Left lung (tissue), 10 donors: ENCODE results near the gene OSBPL3. TPM values are rescaled to one million over a fixed set of nuclear protein-coding genes. Genes with fewer than 3 reads are reported as not detected.

ENCODE experiments used
- ATAC-seq: fragments of 200-7000 bp; cut with Tn5 transposase; one replicate; pipeline ENCODE4 v1.9.1; 2020; ENCODE audit warnings: moderate library complexity
- DNase-seq, 4 donors: peaks; one replicate each; pipeline ENCODE4 v3.0.0-alpha.2; 2013 to 2020
- H3K27ac ChIP-seq, 2 donors: fragments of 200-600 bp; sonication (generic) in 1 of 2; one replicate each; pipeline versions ENCODE4 v1.5.0 to v1.8.0; 2020 to 2021
- H3K27me3 ChIP-seq, 2 donors: fragments of 200-600 bp; sonication (generic) in 1 of 2; one replicate each; pipeline versions ENCODE4 v1.5.0 to v1.8.0; 2020 to 2021
- H3K36me3 ChIP-seq, 2 donors: fragments of 200-600 bp; sonication (generic) in 1 of 2; one replicate each; pipeline versions ENCODE4 v1.5.0 to v1.8.0; 2020 to 2021
- H3K4me1 ChIP-seq, 2 donors: fragments of 200-600 bp; one replicate each; pipeline ENCODE4 v1.8.0; 2021
- H3K4me3 ChIP-seq, 2 donors: fragments of 200-600 bp; sonication (generic) in 1 of 2; one replicate each; pipeline versions ENCODE4 v1.5.0 to v1.8.0; 2020 to 2021; ENCODE audit warnings: mild to moderate bottlenecking in 1 of 2
- H3K9me3 ChIP-seq, 2 donors: fragments of 200-600 bp; sonication (generic) in 1 of 2; one replicate each; pipeline versions ENCODE4 v1.5.0 to v1.8.0; 2020 to 2021
- intact Hi-C, 2 donors: fragments of 100-400 bp; cut with DNase I; formaldehyde crosslinking; loops; one replicate each; pipeline versions ENCODE4 v1.11.2 to v1.14.2; 2022
- polyA plus RNA-seq, 6 donors: library from polyadenylated mRNA; unstranded; fragments of 120-200 nt; gene quantifications; one replicate each; pipeline ENCODE4 v1.2.1, GENCODE V29; 2013; ENCODE audit not compliant: insufficient read length in 6 of 6
- total RNA-seq, 2 donors: library from RNA; stranded (reverse); fragmentation: NEBNext Ultra II Directional; extraction: Animal tissue kit (Norgen Biotek cat#: 25700); gene quantifications; one replicate each; pipeline ENCODE4 v1.2.1, GENCODE V29; 2021
- TF ChIP-seq, protein P1 (sequence below), 2 donors: fragments of 200-600 bp; sonication (generic) in 1 of 2; IDR thresholded peaks; one replicate each; pipeline versions ENCODE4 v1.5.0 to v1.8.0; 2021; ENCODE audit warnings: antibody characterized with exemption in 2 of 2
- donor health status: DM: no; HTN: yes; CAD: no.
- donor health status: DM: no; HTN: no; CAD: no.

The OSBPL3 gene
- total and polyA plus RNA-seq, 8 donors: 2.3 to 30.5 (median 3.3) TPM

DNA sequence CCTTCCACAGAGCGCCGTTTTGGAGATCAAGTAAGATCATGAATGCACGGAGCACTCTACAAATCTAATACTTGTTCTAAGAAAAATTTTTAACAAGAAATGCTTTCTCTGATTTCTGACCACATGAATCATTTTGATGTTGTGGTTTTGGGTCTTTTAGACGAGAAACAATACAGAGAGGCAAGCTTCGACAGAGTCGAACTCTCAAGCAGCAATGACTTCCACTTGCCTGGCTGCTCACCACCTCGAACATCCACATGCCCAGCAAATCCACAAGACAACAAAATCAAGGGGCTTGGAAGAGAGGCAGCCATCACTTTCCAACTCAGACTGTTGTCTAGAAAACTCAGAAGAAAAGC, 153.3 kb downstream of the OSBPL3 start:
- intact Hi-C loops: no loop called here
- Histone ChIP-seq H3K9me3 (no peaks in the 10 kb centered on the region), H3K4me3 (no peak overlapping the region), H3K27ac (peak overlapping the region in 1 of 2 donors; percentile 1), H3K27me3 (no peaks in the 10 kb centered on the region), H3K4me1 (peaks cover 14 to 27% of the 10 kb centered on the region in 2 donors), H3K36me3 (no peaks in the 10 kb centered on the region)
- DNase-seq: no peak
- no peak for ATAC-seq
- TF ChIP-seq, protein P1, sequence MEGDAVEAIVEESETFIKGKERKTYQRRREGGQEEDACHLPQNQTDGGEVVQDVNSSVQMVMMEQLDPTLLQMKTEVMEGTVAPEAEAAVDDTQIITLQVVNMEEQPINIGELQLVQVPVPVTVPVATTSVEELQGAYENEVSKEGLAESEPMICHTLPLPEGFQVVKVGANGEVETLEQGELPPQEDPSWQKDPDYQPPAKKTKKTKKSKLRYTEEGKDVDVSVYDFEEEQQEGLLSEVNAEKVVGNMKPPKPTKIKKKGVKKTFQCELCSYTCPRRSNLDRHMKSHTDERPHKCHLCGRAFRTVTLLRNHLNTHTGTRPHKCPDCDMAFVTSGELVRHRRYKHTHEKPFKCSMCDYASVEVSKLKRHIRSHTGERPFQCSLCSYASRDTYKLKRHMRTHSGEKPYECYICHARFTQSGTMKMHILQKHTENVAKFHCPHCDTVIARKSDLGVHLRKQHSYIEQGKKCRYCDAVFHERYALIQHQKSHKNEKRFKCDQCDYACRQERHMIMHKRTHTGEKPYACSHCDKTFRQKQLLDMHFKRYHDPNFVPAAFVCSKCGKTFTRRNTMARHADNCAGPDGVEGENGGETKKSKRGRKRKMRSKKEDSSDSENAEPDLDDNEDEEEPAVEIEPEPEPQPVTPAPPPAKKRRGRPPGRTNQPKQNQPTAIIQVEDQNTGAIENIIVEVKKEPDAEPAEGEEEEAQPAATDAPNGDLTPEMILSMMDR (IDR thresholded peaks at IDR 0.05): no peak

GRCh38 chr7:24825931-24826661, 153.9 kb downstream of the OSBPL3 start:
- H3K36me3 ChIP-seq: no peaks in the 10 kb centered on the region
- ATAC-seq: peak; percentile 81
- H3K4me1 ChIP-seq: peaks cover 14 to 29% of the 10 kb centered on the region in 2 donors
- DNase-seq: no peak
- no peaks in the 10 kb centered on the region for H3K27me3 ChIP-seq
- H3K9me3 ChIP-seq: no peaks in the 10 kb centered on the region
- H3K27ac ChIP-seq: peak overlapping the region; percentile 1 to 41
- no peak overlapping the region for H3K4me3 ChIP-seq
- intact Hi-C loops: no loop called here
- TF ChIP-seq, protein P1 (IDR thresholded peaks at IDR 0.05): no peak

- ATAC-seq (no peak), DNase-seq (no peak)
- Histone ChIP-seq H3K4me3 (no peak overlapping the region), H3K36me3 (no peaks in the 10 kb centered on the region), H3K4me1 (peaks cover 19 to 31% of the 10 kb centered on the region in 2 donors), H3K9me3 (no peaks in the 10 kb centered on the region), H3K27ac (peak overlapping the region in 1 of 2 donors; percentile 41), H3K27me3 (no peaks in the 10 kb centered on the region)
- intact Hi-C loops: no loop called here
- TF ChIP-seq, protein P1 (IDR thresholded peaks at IDR 0.05): no peak
Measured at GRCh38 chr7:24825381-24825794, 154.6 kb downstream of the OSBPL3 start.

DNA sequence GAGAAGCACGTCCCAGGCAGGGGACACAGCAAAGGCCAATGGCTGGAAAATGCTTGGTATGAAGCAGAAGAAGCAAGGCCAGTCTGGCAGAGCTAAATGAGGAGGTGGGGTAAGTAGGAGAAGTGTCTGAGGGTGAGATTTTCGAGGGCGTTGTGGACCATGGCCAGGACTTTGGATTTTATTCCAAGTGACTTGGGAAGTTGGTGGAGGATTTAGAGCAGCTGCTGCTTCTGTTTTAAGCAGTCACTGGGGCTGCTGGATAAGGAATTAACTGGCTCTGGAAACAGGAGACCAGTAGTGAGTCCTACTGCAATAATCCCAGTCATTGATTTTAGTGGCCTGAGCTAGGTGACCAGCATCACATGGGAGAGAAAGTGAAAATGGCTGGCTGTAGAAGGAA, 155.1 kb downstream of the OSBPL3 start:
- peak overlapping the region in 1 of 2 donors; percentile 41 for H3K27ac ChIP-seq
- TF ChIP-seq, protein P1 (IDR thresholded peaks at IDR 0.05): no peak
- no peaks in the 10 kb centered on the region for H3K9me3 ChIP-seq
- no peak overlapping the region for H3K4me3 ChIP-seq
- no peak for ATAC-seq
- no peaks in the 10 kb centered on the region for H3K27me3 ChIP-seq
- peaks cover 21 to 36% of the 10 kb centered on the region in 2 donors for H3K4me1 ChIP-seq
- no peaks in the 10 kb centered on the region for H3K36me3 ChIP-seq
- intact Hi-C loops: loop anchor here in 1 of 2 donors (5.0 kb wide), 1 partner anchor 247 kb away; no protein-coding TSS in a partner anchor
- peak in 2 of 4 donors; percentile 76 to 81 for DNase-seq

GRCh38 chr7:24824400-24824799, 155.6 kb downstream of the OSBPL3 start:
- ATAC-seq (no peak), DNase-seq (no peak)
- Histone ChIP-seq H3K9me3 (no peaks in the 10 kb centered on the region), H3K27ac (no peak overlapping the region), H3K27me3 (no peaks in the 10 kb centered on the region), H3K36me3 (no peaks in the 10 kb centered on the region), H3K4me1 (peaks cover 21 to 38% of the 10 kb centered on the region in 2 donors), H3K4me3 (no peak overlapping the region)
- TF ChIP-seq, protein P1 (IDR thresholded peaks at IDR 0.05): no peak
- intact Hi-C loops: loop anchor here in 1 of 2 donors (5.0 kb wide), 1 partner anchor 248 kb away; no protein-coding TSS in a partner anchor
